Mucosa of stomach (tissue), 1 donor: ENCODE measurements around the gene JAKMIP2.
"Not testable (repeated sequence)": the region's sequence is repeated elsewhere in the genome, so short reads cannot be mapped to it uniquely, and the experiment has no call there.

Source experiments
- H3K27me3 ChIP-seq: one replicate; pipeline ENCODE4 v1.7.0; 2013; ENCODE audit warnings: mild to moderate bottlenecking, low read length; ENCODE audit not compliant: control insufficient read depth, insufficient read depth
- H3K36me3 ChIP-seq: one replicate; pipeline ENCODE4 v1.7.0; 2013; ENCODE audit warnings: low read length; ENCODE audit not compliant: control insufficient read depth, insufficient read depth
- H3K4me1 ChIP-seq: one replicate; pipeline ENCODE4 v1.7.0; 2013; ENCODE audit warnings: mild to moderate bottlenecking, low read length; ENCODE audit not compliant: control insufficient read depth, insufficient read depth
- H3K4me3 ChIP-seq: one replicate; pipeline ENCODE4 v1.7.0; 2013; ENCODE audit warnings: low read length
- H3K9ac ChIP-seq: one replicate; pipeline ENCODE4 v1.7.0; 2013; ENCODE audit warnings: mild to moderate bottlenecking, low read length, moderate library complexity
- H3K9me3 ChIP-seq: one replicate; pipeline ENCODE4 v1.7.0; 2013; ENCODE audit warnings: mild to moderate bottlenecking, low read length, moderate library complexity; ENCODE audit not compliant: control insufficient read depth
- donor health status: Pancreatic carcinoma.

Gene JAKMIP2

DNA sequence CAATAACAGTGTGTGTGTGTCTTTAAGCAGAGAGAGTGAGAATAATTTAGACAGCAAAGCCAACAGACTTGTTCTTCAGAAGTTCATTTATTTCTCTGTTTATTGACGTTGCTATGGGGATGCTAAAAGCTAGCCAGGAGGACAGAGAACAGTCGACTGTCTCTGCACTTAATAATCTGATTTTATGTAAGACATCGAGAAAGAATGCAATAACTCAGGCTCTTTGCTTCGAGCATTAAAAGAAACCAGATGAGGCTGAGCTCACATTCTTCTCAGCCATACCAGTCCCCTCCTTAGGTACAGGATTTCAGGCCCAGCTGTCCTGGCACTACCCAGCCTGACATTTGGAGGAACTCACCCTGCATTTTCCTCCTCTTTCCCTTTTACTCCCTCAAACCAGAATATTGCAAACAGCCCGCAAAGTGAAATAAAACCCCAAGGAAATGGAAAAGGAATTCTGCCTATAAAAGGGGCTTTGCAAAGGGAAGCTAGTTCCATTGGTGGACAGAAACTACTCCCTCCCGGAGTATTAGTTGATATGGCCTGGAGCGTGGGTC, 228.2 kb downstream of the JAKMIP2 start:
- Histone ChIP-seq H3K36me3 (no peaks in the 10 kb centered on the region), H3K9ac (no peak overlapping the region), H3K9me3 (no peaks in the 10 kb centered on the region), H3K27me3 (no peaks in the 10 kb centered on the region), H3K4me1 (peaks cover 11% of the 10 kb centered on the region), H3K4me3 (no peak overlapping the region)

DNA sequence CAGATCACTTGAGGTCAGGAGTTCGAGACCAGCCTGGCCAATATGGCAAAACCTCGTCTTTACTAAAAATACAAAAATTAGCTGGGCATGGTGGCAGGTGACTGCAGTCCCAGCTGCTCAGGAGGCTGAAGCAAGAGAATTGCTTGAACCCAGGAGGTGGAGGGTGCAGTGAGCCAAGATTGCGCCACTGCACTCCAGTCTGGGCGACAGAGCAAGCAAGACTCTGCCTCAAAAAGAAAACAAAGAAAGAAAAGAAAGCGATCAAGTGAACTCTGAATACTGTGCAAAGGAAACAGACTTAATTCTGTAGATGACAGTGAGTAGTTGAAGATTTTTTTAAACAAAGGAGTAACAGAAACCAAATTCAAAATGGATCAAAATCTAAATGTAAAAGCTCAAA, 228.7 kb downstream of the JAKMIP2 start:
- not testable (repeated sequence) for H3K4me3 ChIP-seq, H3K9me3 ChIP-seq, H3K9ac ChIP-seq, H3K27me3 ChIP-seq, H3K36me3 ChIP-seq
- H3K4me1 ChIP-seq, result peaks cover 11% of the 10 kb centered on the region

DNA sequence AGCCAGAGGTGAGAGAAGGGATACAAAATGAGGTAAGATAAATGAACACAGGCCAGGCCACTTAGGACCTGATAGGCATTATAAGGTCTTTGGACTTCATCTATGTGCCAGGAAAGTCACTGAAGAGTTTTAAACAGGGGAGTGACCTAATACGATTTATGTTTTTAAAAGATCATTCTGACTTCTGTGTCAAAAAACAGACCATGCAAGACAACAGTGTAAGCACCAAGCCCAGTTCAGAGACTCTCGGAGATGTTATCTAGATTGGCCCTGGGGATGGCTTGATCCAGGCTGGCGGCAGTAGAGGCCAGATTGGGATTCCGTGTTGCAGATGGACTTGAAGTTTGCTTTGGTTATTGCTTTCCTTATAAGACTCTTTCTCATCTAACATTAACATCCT, 229.6 kb downstream of the JAKMIP2 start:
- Histone ChIP-seq H3K9ac (no peak overlapping the region), H3K9me3 (no peaks in the 10 kb centered on the region), H3K27me3 (no peaks in the 10 kb centered on the region), H3K4me1 (peaks cover 11% of the 10 kb centered on the region), H3K36me3 (no peaks in the 10 kb centered on the region), H3K4me3 (no peak overlapping the region)

DNA sequence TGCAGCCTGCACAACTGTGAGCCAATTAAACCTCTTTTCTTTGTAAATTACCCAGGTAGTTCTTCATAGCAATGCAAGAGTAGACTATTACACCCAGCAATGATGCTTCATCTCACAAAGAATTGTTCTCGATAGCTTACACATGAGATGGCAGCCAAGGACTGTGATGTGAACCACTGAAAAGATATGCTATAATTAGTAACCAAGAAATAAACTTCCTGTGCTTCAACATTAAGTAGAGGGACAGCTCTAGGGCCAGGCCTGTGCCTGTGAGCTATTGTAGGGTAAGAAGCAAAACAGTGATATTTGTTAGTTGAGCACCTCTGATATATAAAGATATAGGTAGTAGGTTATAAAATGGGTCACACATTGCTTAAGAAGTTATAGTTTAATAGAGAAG, 230.9 kb downstream of the JAKMIP2 start:
- Histone ChIP-seq H3K27me3 (no peaks in the 10 kb centered on the region), H3K4me3 (no peak overlapping the region), H3K9me3 (no peaks in the 10 kb centered on the region), H3K36me3 (no peaks in the 10 kb centered on the region), H3K4me1 (peaks cover 11% of the 10 kb centered on the region), H3K9ac (no peak overlapping the region)

DNA sequence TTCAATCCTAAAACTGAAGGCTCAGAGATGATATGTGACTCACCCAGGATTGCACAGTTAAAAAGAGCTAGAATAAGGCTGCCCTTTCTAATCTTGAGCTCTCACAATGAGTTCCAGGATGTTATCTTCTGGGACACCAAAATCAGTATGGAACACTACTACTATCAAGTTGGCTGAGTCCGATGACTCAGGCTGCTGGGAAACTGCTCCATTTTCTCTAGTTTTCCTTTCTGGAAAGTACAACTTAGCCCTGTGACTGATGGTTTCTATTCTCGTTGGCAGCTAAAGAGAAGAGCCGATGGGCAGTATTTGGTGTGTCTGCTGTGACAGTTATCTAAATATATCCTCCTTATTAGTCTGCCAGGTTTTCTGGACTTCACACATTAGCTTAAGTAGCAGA, 234.8 kb downstream of the JAKMIP2 start:
- H3K9me3 ChIP-seq, result no peaks in the 10 kb centered on the region
- H3K4me3 ChIP-seq, result no peak overlapping the region
- no peaks in the 10 kb centered on the region for H3K27me3 ChIP-seq
- no peaks in the 10 kb centered on the region for H3K4me1 ChIP-seq
- H3K9ac ChIP-seq, result no peak overlapping the region
- H3K36me3 ChIP-seq, result no peaks in the 10 kb centered on the region

DNA sequence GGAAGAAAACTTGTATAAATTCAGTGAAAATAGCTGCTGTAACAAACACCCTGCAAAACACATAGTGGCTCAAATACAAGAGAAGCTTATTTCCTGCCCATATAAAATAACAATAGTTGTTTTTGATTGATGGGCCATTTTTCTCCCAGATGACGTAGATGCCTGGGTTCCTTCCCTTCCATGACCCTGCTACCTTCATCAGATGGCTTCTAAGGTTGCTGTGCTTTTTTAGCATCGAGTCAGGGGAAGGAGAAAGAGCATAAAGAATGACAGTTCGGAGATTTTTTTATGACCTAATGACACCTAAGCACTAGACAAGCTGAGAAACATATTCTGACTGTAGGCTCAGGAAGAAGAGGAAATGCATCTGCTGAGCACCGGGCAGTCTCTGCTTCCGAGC, 238.0 kb downstream of the JAKMIP2 start:
- Histone ChIP-seq H3K4me1 (no peaks in the 10 kb centered on the region), H3K36me3 (no peaks in the 10 kb centered on the region), H3K27me3 (no peaks in the 10 kb centered on the region), H3K9me3 (no peaks in the 10 kb centered on the region), H3K4me3 (no peak overlapping the region), H3K9ac (no peak overlapping the region)

DNA sequence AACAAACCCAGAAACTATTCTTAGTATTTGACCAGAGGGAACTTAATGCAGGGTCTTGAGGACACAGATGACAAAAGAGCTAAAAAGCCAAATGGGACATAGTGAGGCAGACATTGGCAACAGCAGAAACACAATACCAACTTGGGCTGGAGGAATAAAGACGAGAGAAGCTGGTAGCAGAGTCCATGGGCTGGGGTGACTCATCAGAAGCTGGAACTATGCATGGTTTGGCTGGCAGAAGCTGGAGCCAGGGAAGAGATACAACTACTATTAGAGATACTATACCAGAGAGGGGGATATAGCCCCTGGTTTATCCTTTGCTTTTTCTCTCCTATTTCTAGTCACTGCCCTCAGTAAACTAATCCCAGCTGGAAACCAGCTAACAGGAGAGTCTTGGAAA, 243.5 kb downstream of the JAKMIP2 start:
- no peaks in the 10 kb centered on the region for H3K9me3 ChIP-seq
- H3K27me3 ChIP-seq, result no peaks in the 10 kb centered on the region
- peaks cover 6% of the 10 kb centered on the region for H3K4me1 ChIP-seq
- no peaks in the 10 kb centered on the region for H3K36me3 ChIP-seq
- no peak overlapping the region for H3K4me3 ChIP-seq
- no peak overlapping the region for H3K9ac ChIP-seq

DNA sequence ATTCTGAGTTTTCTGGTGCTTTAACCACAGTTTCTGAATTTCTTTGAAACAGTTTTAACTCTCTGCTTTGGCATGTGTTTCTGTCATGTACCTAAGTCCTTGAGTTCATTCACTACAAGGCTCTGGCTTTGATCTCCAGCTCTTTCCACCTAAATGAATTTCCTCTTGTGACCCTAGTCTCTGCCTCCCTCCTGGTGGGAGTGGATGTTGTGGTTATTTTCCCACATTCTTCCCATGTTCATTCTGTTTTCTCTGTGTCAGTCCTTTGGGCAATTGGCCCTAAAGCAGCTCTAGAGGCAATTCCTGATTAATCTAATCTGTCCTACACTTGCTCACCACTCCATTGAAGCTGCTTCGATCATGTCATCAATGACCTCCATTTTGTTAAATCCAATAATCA, 244.3 kb downstream of the JAKMIP2 start:
- Histone ChIP-seq H3K27me3 (no peaks in the 10 kb centered on the region), H3K4me3 (no peak overlapping the region), H3K9me3 (no peaks in the 10 kb centered on the region), H3K36me3 (no peaks in the 10 kb centered on the region), H3K9ac (no peak overlapping the region), H3K4me1 (peaks cover 6% of the 10 kb centered on the region)
